PC-3 (cell line): ENCODE results near the gene KRT80. TPM values are rescaled to one million over a fixed set of nuclear protein-coding genes. Genes with fewer than 3 reads are reported as not detected.

Experiments used
- ATAC-seq: fragments of 200-7000 bp; cut with Tn5 transposase; 2 replicates; pipeline ENCODE4 v1.9.1; 2020; ENCODE audit warnings: mild to moderate bottlenecking, moderate library complexity
- BruUV-seq: library from RNA; stranded (reverse); fragments of 400-500 nt; replicated peaks from 2 replicates; lab custom pipeline; 2021; lab: Mats Ljungman, UMichigan
- CTCF ChIA-PET: fragments of 300-600 bp; sonication (Branson Sonifier 250); formaldehyde crosslinking; loops from one replicate; lab custom pipeline; 2022; ENCODE audit warnings: antibody characterized with exemption; lab: Charles Lee
- POLR2A ChIA-PET: fragments of 300-600 bp; sonication (Branson Sonifier 250); formaldehyde crosslinking; loops from one replicate; lab custom pipeline; 2022; ENCODE audit warnings: antibody characterized with exemption; ENCODE audit not compliant: unreplicated experiment; lab: Charles Lee
- DNase-seq: peaks from one replicate; pipeline ENCODE4 v3.0.0-alpha.2; 2015
- H2AFZ ChIP-seq: fragments of 300-600 bp; sonication (generic); 2 replicates; pipeline ENCODE4 v1.6.0; 2016; ENCODE audit warnings: antibody characterized with exemption, low read length
- H3F3A ChIP-seq: fragments of 300-600 bp; sonication (generic); one replicate; pipeline ENCODE4 v1.6.0; 2017; ENCODE audit warnings: antibody characterized with exemption, low read length, control low read depth, mild to moderate bottlenecking; ENCODE audit not compliant: unreplicated experiment
- H3K27ac ChIP-seq: fragments of 300-600 bp; sonication (generic); 2 replicates; pipeline ENCODE4 v1.5.1; 2016; ENCODE audit warnings: mild to moderate bottlenecking, low read length
- H3K27me3 ChIP-seq: fragments of 300-600 bp; sonication (generic); 2 replicates; pipeline ENCODE4 v1.6.1; 2016; ENCODE audit warnings: low read length, mixed read lengths
- H3K36me3 ChIP-seq: fragments of 300-600 bp; sonication (generic); 2 replicates; pipeline ENCODE4 v1.6.1; 2016; ENCODE audit warnings: low read depth, mixed run types, low read length, mixed read lengths
- H3K4me1 ChIP-seq: fragments of 300-600 bp; sonication (generic); 2 replicates; pipeline ENCODE4 v1.5.1; 2016; ENCODE audit warnings: low read length; ENCODE audit not compliant: insufficient read depth
- H3K4me2 ChIP-seq: fragments of 300-600 bp; sonication (generic); 2 replicates; pipeline ENCODE4 v1.6.0; 2016; ENCODE audit warnings: low read length
- H3K4me3 ChIP-seq: fragments of 300-600 bp; sonication (generic); 2 replicates; pipeline ENCODE4 v1.5.1; 2016; ENCODE audit warnings: mild to moderate bottlenecking, low read length, mixed read lengths
- H3K79me2 ChIP-seq: fragments of 300-600 bp; sonication (generic); 2 replicates; pipeline ENCODE4 v1.6.1; 2017; ENCODE audit warnings: low read length, mixed read lengths
- H3K9ac ChIP-seq: fragments of 300-600 bp; sonication (generic); 2 replicates; pipeline ENCODE4 v1.6.0; 2016; ENCODE audit warnings: mild to moderate bottlenecking, low read length
- H3K9me2 ChIP-seq: fragments of 300-600 bp; sonication (generic); replicated peaks from 2 replicates; pipeline ENCODE4 v1.6.1; 2016; ENCODE audit warnings: mixed run types, low read length, mixed read lengths
- H3K9me3 ChIP-seq: fragments of 300-600 bp; sonication (generic); 2 replicates; pipeline ENCODE4 v1.6.1; 2016; ENCODE audit warnings: low read length, mixed read lengths
- H4K20me1 ChIP-seq: fragments of 300-600 bp; sonication (generic); 2 replicates; pipeline ENCODE4 v1.6.1; 2016; ENCODE audit warnings: low read length, mixed read lengths
- EZH2 ChIP-seq: fragments of 300-600 bp; sonication (generic); IDR thresholded peaks from one replicate; pipeline ENCODE4 v1.6.1; 2017; ENCODE audit warnings: antibody characterized with exemption, mild to moderate bottlenecking, low read length; ENCODE audit not compliant: unreplicated experiment
- EZH2phosphoT487 ChIP-seq: fragments of 300-600 bp; sonication (generic); IDR thresholded peaks from 2 replicates; pipeline ENCODE4 v1.6.1; 2018; ENCODE audit warnings: mild to moderate bottlenecking, antibody characterized with exemption, low read length, borderline replicate concordance
- intact Hi-C: fragments of 100-400 bp; cut with micrococcal nuclease; formaldehyde crosslinking; loops from 2 replicates; pipeline ENCODE4 v1.9.0; 2023
- total RNA-seq: library from RNA; depleted of rRNA; stranded (reverse); fragments of >200 nt; gene quantifications from 2 replicates; pipeline ENCODE4 v1.2.3, GENCODE V29; 2014
- TF ChIP-seq, protein P1 (sequence below): fragments of 300-600 bp; sonication (generic); conservative IDR thresholded peaks from 2 replicates; pipeline ENCODE4 v1.5.1; 2017; ENCODE audit warnings: antibody characterized with exemption, low read depth, mild to moderate bottlenecking, low read length

Gene KRT80
- total RNA-seq, 1 experiment from 2014 or later = 19.8 TPM

DNA sequence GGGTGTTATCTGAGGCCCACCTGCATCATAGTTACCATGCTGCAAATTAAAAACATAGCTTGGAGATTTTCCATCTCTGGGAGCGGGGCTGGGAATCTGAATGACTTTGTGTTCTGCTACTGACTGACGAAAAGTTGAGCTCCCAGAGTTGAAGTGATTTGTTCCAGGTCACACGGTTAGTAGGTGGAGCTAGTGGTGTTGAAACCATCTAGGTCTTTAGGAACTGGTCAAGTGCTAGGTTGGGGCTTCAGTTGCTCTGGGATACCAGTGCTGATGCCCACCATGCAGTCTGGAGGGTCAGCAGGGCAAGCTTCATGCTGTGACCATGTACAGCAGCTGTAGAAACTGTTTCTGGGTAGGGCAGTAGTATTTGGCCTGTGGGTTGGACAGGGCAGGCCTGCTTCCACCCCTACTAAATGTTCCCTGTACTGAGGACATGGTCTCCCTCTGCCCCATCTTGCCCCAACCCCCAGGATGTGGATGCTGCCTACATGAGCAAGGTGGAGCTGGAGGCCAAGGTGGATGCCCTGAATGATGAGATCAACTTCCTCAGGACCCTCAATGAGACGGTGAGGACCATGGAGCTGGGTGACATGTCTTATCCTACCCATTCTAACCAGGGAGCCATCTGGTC, 46.5 kb upstream of the KRT80 start:
- TF ChIP-seq EZH2phosphoT487 (no peak), EZH2 (no peak)
- TF ChIP-seq, protein P1, sequence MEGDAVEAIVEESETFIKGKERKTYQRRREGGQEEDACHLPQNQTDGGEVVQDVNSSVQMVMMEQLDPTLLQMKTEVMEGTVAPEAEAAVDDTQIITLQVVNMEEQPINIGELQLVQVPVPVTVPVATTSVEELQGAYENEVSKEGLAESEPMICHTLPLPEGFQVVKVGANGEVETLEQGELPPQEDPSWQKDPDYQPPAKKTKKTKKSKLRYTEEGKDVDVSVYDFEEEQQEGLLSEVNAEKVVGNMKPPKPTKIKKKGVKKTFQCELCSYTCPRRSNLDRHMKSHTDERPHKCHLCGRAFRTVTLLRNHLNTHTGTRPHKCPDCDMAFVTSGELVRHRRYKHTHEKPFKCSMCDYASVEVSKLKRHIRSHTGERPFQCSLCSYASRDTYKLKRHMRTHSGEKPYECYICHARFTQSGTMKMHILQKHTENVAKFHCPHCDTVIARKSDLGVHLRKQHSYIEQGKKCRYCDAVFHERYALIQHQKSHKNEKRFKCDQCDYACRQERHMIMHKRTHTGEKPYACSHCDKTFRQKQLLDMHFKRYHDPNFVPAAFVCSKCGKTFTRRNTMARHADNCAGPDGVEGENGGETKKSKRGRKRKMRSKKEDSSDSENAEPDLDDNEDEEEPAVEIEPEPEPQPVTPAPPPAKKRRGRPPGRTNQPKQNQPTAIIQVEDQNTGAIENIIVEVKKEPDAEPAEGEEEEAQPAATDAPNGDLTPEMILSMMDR = no peak
- DNase-seq = peak; percentile 35
- Histone ChIP-seq H3K27me3 (no peaks in the 10 kb centered on the region), H3K27ac (peak overlapping the region; percentile 91; the same call in 1 of the 2 replicates), H3K4me1 (peaks cover 81% of the 10 kb centered on the region), H3K9me2 (no peaks in the 10 kb centered on the region), H3K9me3 (no peaks in the 10 kb centered on the region), H3F3A (peaks cover 30% of the 10 kb centered on the region), H3K36me3 (peaks cover 80% of the 10 kb centered on the region), H3K9ac (no peak overlapping the region), H3K79me2 (peaks cover 49% of the 10 kb centered on the region), H2AFZ (no peak overlapping the region), H4K20me1 (peaks cover 36% of the 10 kb centered on the region), H3K4me2 (peak overlapping the region; percentile 99; the same call in 1 of the 2 replicates), H3K4me3 (no peak overlapping the region)
- no TSS peak for BruUV-seq
- intact Hi-C loops = no loop called here
- CTCF ChIA-PET = interaction anchor here (2.2 kb wide), 1 partner anchor 41 kb away, joined by 8 read pairs; no protein-coding TSS in a partner anchor
- POLR2A ChIA-PET = interaction anchor here (0.5 to 1.3 kb wide), 3 partner anchors 40 to 91 kb away, joined by 3 to 8 read pairs (median 8); no protein-coding TSS in a partner anchor
- ATAC-seq = no peak

DNA sequence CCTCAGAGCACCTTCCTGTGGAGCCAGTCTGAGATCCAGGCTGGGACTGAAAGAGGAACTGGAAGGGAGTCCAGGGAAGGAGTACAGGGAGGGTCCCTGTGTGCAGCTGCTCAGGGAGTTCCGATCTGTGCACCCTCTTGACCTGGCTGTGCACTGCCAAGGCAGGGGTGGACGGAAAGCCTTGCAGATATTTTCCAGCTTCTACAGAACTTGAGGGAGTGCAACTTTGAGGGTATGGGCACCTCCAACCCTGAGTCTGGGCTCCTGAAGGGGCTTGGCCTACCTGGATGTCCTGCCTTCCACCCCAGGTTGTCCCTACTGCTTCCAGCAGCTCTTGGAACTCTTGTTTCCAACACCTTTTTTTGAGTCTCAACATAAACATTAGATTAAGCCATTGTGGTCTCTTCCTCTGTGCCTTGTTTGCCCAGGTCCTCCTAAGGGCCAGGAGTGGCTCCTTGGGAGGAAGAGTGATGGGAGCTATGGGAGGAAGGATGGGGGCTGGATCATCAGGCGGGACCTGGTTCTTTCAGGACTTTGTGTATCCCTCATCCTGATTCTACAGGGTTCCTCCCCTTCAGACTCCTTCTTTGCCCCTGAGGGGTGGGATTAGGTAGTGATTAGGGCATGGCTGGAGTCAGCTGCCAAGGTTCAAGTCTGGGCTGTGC, 44.7 kb upstream of the KRT80 start:
- peak overlapping the region; percentile 13; the same call in 1 of the 2 replicates for H3K9ac ChIP-seq
- no peak for DNase-seq
- H3K4me2 ChIP-seq = peak overlapping the region; percentile 99
- peaks cover 78% of the 10 kb centered on the region for H3K4me1 ChIP-seq
- ChIA-PET POLR2A (interaction anchor here (0.6 to 1.5 kb wide), 5 partner anchors 50 to 135 kb away, joined by 3 to 5 read pairs (median 4); no protein-coding TSS in a partner anchor), CTCF (interaction anchor here (0.8 to 2.2 kb wide), 3 partner anchors 42 to 93 kb away, joined by 3 to 8 read pairs (median 3); no protein-coding TSS in a partner anchor)
- no peak overlapping the region for H2AFZ ChIP-seq
- no peak for ATAC-seq
- H3K9me3 ChIP-seq = no peaks in the 10 kb centered on the region
- H3K27ac ChIP-seq = peak overlapping the region; percentile 91
- peaks cover 67% of the 10 kb centered on the region for H3K79me2 ChIP-seq
- no peaks in the 10 kb centered on the region for H3K9me2 ChIP-seq
- peaks cover 36% of the 10 kb centered on the region for H4K20me1 ChIP-seq
- intact Hi-C loops = no loop called here
- H3F3A ChIP-seq = peaks cover 30% of the 10 kb centered on the region
- H3K27me3 ChIP-seq = no peaks in the 10 kb centered on the region
- BruUV-seq = no TSS peak
- peaks cover 68% of the 10 kb centered on the region for H3K36me3 ChIP-seq
- H3K4me3 ChIP-seq = peak overlapping the region; percentile 49
- TF ChIP-seq, protein P1 = no peak
- TF ChIP-seq EZH2phosphoT487 = no peak
- no peak for TF ChIP-seq EZH2
